NCI-H2196 treated with DMSO at 0.1 percent for 48 hours (cell line): ENCODE results near the gene LIMCH1.

Experiments
- DNase-seq: peaks from one replicate; lab custom pipeline; 2025; ENCODE audit not compliant: unreplicated experiment; lab: John Stamatoyannopoulos, UW

The LIMCH1 gene

GRCh38 chr4:41568363-41568762 is 30.4 kb downstream of the LIMCH1 start:
- no peak for DNase-seq

GRCh38 chr4:41569961-41570360 is 32.0 kb downstream of the LIMCH1 start:
- no peak for DNase-seq

GRCh38 chr4:41571422-41571821 is 33.5 kb downstream of the LIMCH1 start:
- no peak for DNase-seq

GRCh38 chr4:41572516-41572915 is 34.6 kb downstream of the LIMCH1 start:
- DNase-seq = no peak

GRCh38 chr4:41572956-41573355 is 35.0 kb downstream of the LIMCH1 start:
- DNase-seq = no peak

- no peak for DNase-seq
Observed at GRCh38 chr4:41573502-41574001, 35.6 kb downstream of the LIMCH1 start.

- no peak for DNase-seq
Observed at GRCh38 chr4:41575207-41575606, 37.2 kb downstream of the LIMCH1 start.

GRCh38 chr4:41575665-41576064 is 37.7 kb downstream of the LIMCH1 start:
- DNase-seq = no peak

- no peak for DNase-seq
Observed at GRCh38 chr4:41579043-41579442, 41.1 kb downstream of the LIMCH1 start.

- no peak for DNase-seq
Observed at GRCh38 chr4:41579526-41579925, 41.6 kb downstream of the LIMCH1 start.

GRCh38 chr4:41580007-41580406 is 42.0 kb downstream of the LIMCH1 start:
- DNase-seq = no peak

GRCh38 chr4:41586675-41587225 is 48.8 kb downstream of the LIMCH1 start:
- no peak for DNase-seq

GRCh38 chr4:41587286-41587685 is 49.3 kb downstream of the LIMCH1 start:
- DNase-seq = no peak

- peak; percentile 54 for DNase-seq
Observed at GRCh38 chr4:41590591-41590990, 52.6 kb downstream of the LIMCH1 start.

- DNase-seq = no peak
Observed at GRCh38 chr4:41594432-41594831, 56.5 kb downstream of the LIMCH1 start.

- DNase-seq = no peak
Observed at GRCh38 chr4:41597494-41597893, 59.5 kb downstream of the LIMCH1 start.

- DNase-seq = no peak
Observed at GRCh38 chr4:41598580-41598979, 60.6 kb downstream of the LIMCH1 start.

- no peak for DNase-seq
Observed at GRCh38 chr4:41599192-41599786, 61.3 kb downstream of the LIMCH1 start.

- DNase-seq = no peak
Observed at GRCh38 chr4:41600243-41600912, 62.4 kb downstream of the LIMCH1 start.

GRCh38 chr4:41601025-41601424 is 63.1 kb downstream of the LIMCH1 start:
- DNase-seq = no peak

- DNase-seq = no peak
Observed at GRCh38 chr4:41602113-41602512, 64.2 kb downstream of the LIMCH1 start.

GRCh38 chr4:41602886-41603498 is 65.0 kb downstream of the LIMCH1 start:
- no peak for DNase-seq
